C4-2B (cell line): ENCODE measurements around the gene FAM3B.

Experiments
- CTCF ChIP-seq: fragments of 450-650 bp; conservative IDR thresholded peaks from 2 replicates; pipeline ENCODE4 v1.5.1; 2017; ENCODE audit warnings: mild to moderate bottlenecking
- ZFX ChIP-seq: fragments of 450-650 bp; IDR thresholded peaks from 2 replicates; pipeline ENCODE4 v1.6.1; 2017

GRCh38 chr21:41327753-41328152 lies 11.2 kb downstream of the FAM3B start:
- TF ChIP-seq CTCF (no peak), ZFX (no peak)
